ENCODE measurements around the gene HBS1L. TPM values are rescaled to one million over a fixed set of nuclear protein-coding genes. Genes with fewer than 3 reads are reported as not detected.

The HBS1L gene
- total RNA-seq, 1 donor from 2014 or later: 93.4 TPM

DNA sequence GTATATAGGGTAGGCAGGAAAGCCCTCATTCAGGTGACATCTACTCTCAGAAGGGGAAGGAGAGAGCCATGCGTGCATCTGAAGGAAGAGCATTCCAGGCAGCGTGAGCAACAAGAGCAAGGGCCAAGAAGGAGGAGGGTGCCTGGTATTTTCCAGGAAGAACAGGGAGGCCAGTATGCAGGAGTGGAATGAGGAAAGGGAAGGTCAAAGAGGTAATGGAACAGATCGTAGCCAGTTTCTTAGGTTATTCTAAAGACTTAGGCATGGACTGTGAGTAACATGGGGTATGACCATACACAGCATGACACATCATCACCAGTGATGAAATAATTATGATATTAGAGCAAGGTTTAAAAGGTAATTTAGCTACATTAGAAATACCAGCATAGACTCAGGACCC is 128.8 kb downstream of the HBS1L start:
- H3K9me3 Mint-ChIP-seq (ENCODE audit: unreplicated experiment): peaks cover 9% of the 10 kb centered on the region
- H3K27me3 Mint-ChIP-seq (ENCODE audit: unreplicated experiment): peaks cover 9% of the 10 kb centered on the region
- TF ChIP-seq, protein P1, sequence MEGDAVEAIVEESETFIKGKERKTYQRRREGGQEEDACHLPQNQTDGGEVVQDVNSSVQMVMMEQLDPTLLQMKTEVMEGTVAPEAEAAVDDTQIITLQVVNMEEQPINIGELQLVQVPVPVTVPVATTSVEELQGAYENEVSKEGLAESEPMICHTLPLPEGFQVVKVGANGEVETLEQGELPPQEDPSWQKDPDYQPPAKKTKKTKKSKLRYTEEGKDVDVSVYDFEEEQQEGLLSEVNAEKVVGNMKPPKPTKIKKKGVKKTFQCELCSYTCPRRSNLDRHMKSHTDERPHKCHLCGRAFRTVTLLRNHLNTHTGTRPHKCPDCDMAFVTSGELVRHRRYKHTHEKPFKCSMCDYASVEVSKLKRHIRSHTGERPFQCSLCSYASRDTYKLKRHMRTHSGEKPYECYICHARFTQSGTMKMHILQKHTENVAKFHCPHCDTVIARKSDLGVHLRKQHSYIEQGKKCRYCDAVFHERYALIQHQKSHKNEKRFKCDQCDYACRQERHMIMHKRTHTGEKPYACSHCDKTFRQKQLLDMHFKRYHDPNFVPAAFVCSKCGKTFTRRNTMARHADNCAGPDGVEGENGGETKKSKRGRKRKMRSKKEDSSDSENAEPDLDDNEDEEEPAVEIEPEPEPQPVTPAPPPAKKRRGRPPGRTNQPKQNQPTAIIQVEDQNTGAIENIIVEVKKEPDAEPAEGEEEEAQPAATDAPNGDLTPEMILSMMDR (IDR thresholded peaks at IDR 0.05; ENCODE audit: partially characterized antibody, unreplicated experiment): no peak
- no peak overlapping the region for H3K27ac Mint-ChIP-seq (ENCODE audit: unreplicated experiment)
- no peaks in the 10 kb centered on the region for H3K36me3 Mint-ChIP-seq (ENCODE audit: unreplicated experiment)
- peaks cover 8% of the 10 kb centered on the region for H3K4me1 Mint-ChIP-seq (ENCODE audit: low read depth, unreplicated experiment)
- DNase-seq: no peak
- H3K4me3 Mint-ChIP-seq (ENCODE audit: unreplicated experiment): no peak overlapping the region

GRCh38 chr6:134921721-134922261 is 132.8 kb downstream of the HBS1L start:
- TF ChIP-seq, protein P1 (IDR thresholded peaks at IDR 0.05; ENCODE audit: partially characterized antibody, unreplicated experiment): no peak
- H3K9me3 Mint-ChIP-seq (ENCODE audit: unreplicated experiment): peaks cover 10% of the 10 kb centered on the region
- H3K4me1 Mint-ChIP-seq (ENCODE audit: low read depth, unreplicated experiment): peaks cover 13% of the 10 kb centered on the region
- H3K36me3 Mint-ChIP-seq (ENCODE audit: unreplicated experiment): peaks cover 5% of the 10 kb centered on the region
- peak overlapping the region; percentile 66 for H3K4me3 Mint-ChIP-seq (ENCODE audit: unreplicated experiment)
- peaks cover 9% of the 10 kb centered on the region for H3K27me3 Mint-ChIP-seq (ENCODE audit: unreplicated experiment)
- H3K27ac Mint-ChIP-seq (ENCODE audit: unreplicated experiment): peak overlapping the region; percentile 98
- peak; percentile 81 for DNase-seq

DNA sequence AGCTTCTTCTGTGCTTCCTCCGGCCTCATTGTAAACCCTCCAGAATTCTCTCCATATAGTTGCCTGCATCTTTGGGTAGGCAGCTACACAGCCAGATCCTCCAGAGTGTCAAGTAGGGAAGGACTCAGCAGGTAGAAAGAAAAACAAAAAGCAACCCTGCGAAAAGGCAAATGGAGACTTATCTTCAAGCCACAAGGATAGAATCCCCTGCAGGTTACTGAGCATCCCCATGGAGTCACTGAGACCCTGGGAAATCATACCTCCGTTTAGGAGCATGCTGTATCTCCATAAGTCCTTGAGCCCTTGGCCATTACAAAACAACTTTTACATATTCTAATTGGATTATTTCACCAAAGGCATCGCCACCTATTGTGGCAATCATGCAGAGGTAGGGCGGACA is 133.3 kb downstream of the HBS1L start:
- Mint-ChIP-seq H3K36me3 (ENCODE audit: unreplicated experiment) (peaks cover 5% of the 10 kb centered on the region), H3K27me3 (ENCODE audit: unreplicated experiment) (peaks cover 9% of the 10 kb centered on the region), H3K4me3 (ENCODE audit: unreplicated experiment) (peak overlapping the region; percentile 66), H3K4me1 (ENCODE audit: low read depth, unreplicated experiment) (peaks cover 13% of the 10 kb centered on the region), H3K9me3 (ENCODE audit: unreplicated experiment) (peaks cover 10% of the 10 kb centered on the region), H3K27ac (ENCODE audit: unreplicated experiment) (peak overlapping the region; percentile 98)
- TF ChIP-seq, protein P1 (IDR thresholded peaks at IDR 0.05; ENCODE audit: partially characterized antibody, unreplicated experiment): no peak
- no peak for DNase-seq

DNA sequence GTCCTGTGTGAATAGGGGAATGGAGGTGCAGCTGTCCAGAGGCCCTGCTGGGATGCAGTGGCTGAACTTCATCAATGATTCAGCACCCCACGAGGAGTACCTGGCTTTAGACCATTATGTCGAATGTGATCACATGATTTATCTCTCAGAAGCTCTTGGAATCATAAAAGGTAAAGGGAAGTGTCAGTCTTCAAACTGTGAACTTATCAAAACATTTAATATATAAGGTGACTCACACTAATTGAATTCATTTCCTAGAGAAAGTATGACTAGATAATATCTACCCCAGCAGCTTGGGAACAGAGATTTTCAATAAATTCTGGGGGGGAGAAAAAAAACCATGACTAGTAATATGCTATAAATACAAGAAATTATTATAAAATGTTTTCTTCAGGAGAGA is 134.2 kb downstream of the HBS1L start:
- H3K4me1 Mint-ChIP-seq (ENCODE audit: low read depth, unreplicated experiment): peaks cover 16% of the 10 kb centered on the region
- H3K4me3 Mint-ChIP-seq (ENCODE audit: unreplicated experiment): no peak overlapping the region
- peaks cover 8% of the 10 kb centered on the region for H3K27me3 Mint-ChIP-seq (ENCODE audit: unreplicated experiment)
- H3K9me3 Mint-ChIP-seq (ENCODE audit: unreplicated experiment): peaks cover 10% of the 10 kb centered on the region
- DNase-seq: no peak
- no peak overlapping the region for H3K27ac Mint-ChIP-seq (ENCODE audit: unreplicated experiment)
- H3K36me3 Mint-ChIP-seq (ENCODE audit: unreplicated experiment): peaks cover 5% of the 10 kb centered on the region
- TF ChIP-seq, protein P1 (IDR thresholded peaks at IDR 0.05; ENCODE audit: partially characterized antibody, unreplicated experiment): no peak

DNA sequence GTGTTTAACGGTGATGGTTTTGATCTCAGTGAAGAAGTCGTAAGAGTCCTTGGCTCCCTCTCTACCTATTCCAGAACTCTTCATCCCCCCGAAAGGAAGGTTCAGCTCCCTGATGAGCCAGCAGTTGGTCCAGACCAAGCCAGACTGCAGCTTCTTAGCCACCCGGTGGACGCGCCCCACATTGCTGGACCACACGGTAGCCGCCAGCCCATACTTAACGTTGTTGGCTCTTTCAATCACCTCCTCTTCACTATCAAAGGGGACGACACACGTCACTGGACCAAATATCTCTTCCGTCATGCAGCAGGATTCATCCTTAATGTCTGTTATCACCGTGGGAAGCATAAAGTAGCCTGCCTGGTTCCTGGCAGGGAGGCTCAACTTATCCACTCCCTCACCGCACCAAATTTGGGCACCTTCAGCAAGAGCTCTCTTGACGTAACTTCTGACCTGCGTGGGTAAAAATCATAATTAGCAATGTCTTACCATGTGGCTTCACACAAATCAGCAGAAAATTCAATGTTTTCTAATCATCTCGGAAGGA is 136.1 kb downstream of the HBS1L start:
- H3K9me3 Mint-ChIP-seq (ENCODE audit: unreplicated experiment): peaks cover 10% of the 10 kb centered on the region
- TF ChIP-seq, protein P1 (IDR thresholded peaks at IDR 0.05; ENCODE audit: partially characterized antibody, unreplicated experiment): no peak
- no peak for DNase-seq
- H3K4me1 Mint-ChIP-seq (ENCODE audit: low read depth, unreplicated experiment): peaks cover 14% of the 10 kb centered on the region
- H3K4me3 Mint-ChIP-seq (ENCODE audit: unreplicated experiment): no peak overlapping the region
- H3K27me3 Mint-ChIP-seq (ENCODE audit: unreplicated experiment): peaks cover 8% of the 10 kb centered on the region
- no peak overlapping the region for H3K27ac Mint-ChIP-seq (ENCODE audit: unreplicated experiment)
- peaks cover 5% of the 10 kb centered on the region for H3K36me3 Mint-ChIP-seq (ENCODE audit: unreplicated experiment)

Data from glutamatergic neuron (in vitro differentiated cells).